Tibial nerve (tissue), 4 donors: ENCODE results near the gene CAPN1. TPM values are rescaled to one million over a fixed set of nuclear protein-coding genes. Genes with fewer than 3 reads are reported as not detected.
"Not testable (repeated sequence)": the region's sequence is repeated elsewhere in the genome, so short reads cannot be mapped to it uniquely, and the experiment has no call there.

Experiments used
- DNase-seq, 2 donors: peaks; one replicate each; pipeline ENCODE4 v3.0.0-alpha.2; 2019; ENCODE audit warnings: low spot score in 2 of 2
- H3K27ac ChIP-seq, 4 donors: fragments of 200-600 bp; sonication (generic) in 3 of 4; one replicate each; pipeline ENCODE4 v1.5.1; 2017 to 2019; ENCODE audit warnings: mild to moderate bottlenecking in 1 of 4
- H3K27me3 ChIP-seq, 2 donors: fragments of 200-600 bp; sonication (generic) in 1 of 2; one replicate each; pipeline versions ENCODE4 v1.5.1 to v1.6.0; 2017 to 2019
- H3K36me3 ChIP-seq, 3 donors: fragments of 200-600 bp; sonication (generic); one replicate each; pipeline ENCODE4 v1.5.1; 2018 to 2019
- H3K4me1 ChIP-seq, 4 donors: fragments of 200-600 bp; sonication (generic) in 3 of 4; one replicate each; pipeline ENCODE4 v1.5.1; 2017 to 2019
- H3K4me3 ChIP-seq, 4 donors: fragments of 200-600 bp; sonication (generic) in 3 of 4; one replicate each; pipeline ENCODE4 v1.5.1; 2017 to 2019; ENCODE audit warnings: mild to moderate bottlenecking in 1 of 4, moderate library complexity in 1 of 4
- H3K9me3 ChIP-seq, 4 donors: fragments of 200-600 bp; sonication (generic) in 3 of 4; one replicate each; pipeline ENCODE4 v1.5.1; 2017 to 2019
- EP300 ChIP-seq, 2 donors: sonication (generic); formaldehyde crosslinking; IDR thresholded peaks; one replicate each; pipeline ENCODE4 v1.6.1; 2017; ENCODE audit warnings: antibody characterized with exemption in 2 of 2, mild to moderate bottlenecking in 1 of 2
- POLR2A ChIP-seq, 2 donors: fragments of 450-650 bp; IDR thresholded peaks; one replicate each; pipeline ENCODE4 v1.6.1; 2017; ENCODE audit warnings: antibody characterized with exemption in 2 of 2, mild to moderate bottlenecking in 2 of 2, moderate library complexity in 2 of 2
- WGBS, 2 donors: methylation state at CpG; one replicate each; pipeline ENCODE4 v1.1.5; 2018; 5-methylcytosine and 5-hydroxymethylcytosine counted together
- total RNA-seq, 4 donors: library from RNA; depleted of rRNA; stranded (reverse); fragments of >200 nt; gene quantifications; one replicate each; pipeline ENCODE4 v1.1.0, GENCODE V29; 2016
- TF ChIP-seq, protein P1 (sequence below), 5 experiments: fragments of 200-600 bp in 3 of 5; fragments of 450-650 bp in 2 of 5; sonication (generic) in 3 of 5; IDR thresholded peaks; one replicate each; pipeline ENCODE4 v1.5.1; 2016 to 2019; ENCODE audit warnings: antibody characterized with exemption in 5 of 5, mild to moderate bottlenecking in 3 of 5, moderate library complexity in 2 of 5

CAPN1 gene
- total RNA-seq, 4 donors from 2014 or later, result 108 to 209 (median 150) TPM

DNA sequence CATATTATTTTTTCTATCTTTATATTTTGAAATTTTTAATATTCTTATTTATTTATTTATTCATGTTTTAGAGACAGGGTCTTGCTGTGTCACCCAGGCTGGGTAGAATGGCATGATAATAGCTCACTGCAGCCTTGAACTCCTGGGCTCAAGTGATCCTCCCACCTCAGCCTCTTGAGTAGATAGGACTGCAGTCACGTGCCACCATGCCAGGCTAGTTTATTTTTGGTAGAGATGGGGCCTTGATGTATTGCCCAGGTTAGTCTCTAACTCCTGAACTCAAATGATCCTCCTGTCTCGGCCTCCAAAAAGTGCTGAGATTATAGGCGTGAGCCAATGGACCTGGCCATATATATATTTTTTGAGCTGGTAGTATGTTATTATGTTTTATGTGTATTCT, 14.1 kb upstream of the CAPN1 start:
- WGBS, 2 donors, result 93 to 97% methylated on average over 3 of the region's 3 CpGs
- no peaks in the 10 kb centered on the region for H3K27me3 ChIP-seq
- TF ChIP-seq, protein P1, sequence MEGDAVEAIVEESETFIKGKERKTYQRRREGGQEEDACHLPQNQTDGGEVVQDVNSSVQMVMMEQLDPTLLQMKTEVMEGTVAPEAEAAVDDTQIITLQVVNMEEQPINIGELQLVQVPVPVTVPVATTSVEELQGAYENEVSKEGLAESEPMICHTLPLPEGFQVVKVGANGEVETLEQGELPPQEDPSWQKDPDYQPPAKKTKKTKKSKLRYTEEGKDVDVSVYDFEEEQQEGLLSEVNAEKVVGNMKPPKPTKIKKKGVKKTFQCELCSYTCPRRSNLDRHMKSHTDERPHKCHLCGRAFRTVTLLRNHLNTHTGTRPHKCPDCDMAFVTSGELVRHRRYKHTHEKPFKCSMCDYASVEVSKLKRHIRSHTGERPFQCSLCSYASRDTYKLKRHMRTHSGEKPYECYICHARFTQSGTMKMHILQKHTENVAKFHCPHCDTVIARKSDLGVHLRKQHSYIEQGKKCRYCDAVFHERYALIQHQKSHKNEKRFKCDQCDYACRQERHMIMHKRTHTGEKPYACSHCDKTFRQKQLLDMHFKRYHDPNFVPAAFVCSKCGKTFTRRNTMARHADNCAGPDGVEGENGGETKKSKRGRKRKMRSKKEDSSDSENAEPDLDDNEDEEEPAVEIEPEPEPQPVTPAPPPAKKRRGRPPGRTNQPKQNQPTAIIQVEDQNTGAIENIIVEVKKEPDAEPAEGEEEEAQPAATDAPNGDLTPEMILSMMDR (IDR thresholded peaks at IDR 0.05), result no peak

DNA sequence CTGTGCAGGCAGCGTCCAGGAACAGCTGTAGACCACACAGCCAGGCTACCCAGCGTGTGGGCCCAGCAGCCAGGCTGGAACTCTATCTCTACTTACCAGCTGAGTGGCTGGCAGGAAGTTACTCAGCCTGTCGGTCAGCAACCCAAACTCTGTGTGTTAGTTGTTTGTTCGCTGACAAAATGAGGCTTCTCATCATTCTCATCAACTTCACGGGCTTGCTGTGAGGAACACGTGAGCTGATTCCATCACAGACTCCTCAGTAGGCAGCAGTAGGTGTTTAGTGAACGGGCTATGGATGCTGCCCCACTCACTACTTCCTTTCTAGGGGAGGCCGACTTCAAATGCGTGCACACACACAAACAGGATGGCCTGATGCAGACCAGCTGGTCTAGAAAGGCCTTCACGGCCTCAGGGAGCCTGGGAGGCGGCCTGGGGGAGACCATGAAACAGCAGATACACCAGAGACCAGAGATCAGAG, 12.5 kb upstream of the CAPN1 start:
- 62 to 64% methylated on average over 11 of the region's 11 CpGs for WGBS, 2 donors
- no peaks in the 10 kb centered on the region for H3K9me3 ChIP-seq
- TF ChIP-seq POLR2A (IDR thresholded peaks at IDR 0.05), result no peak
- TF ChIP-seq, protein P1 (IDR thresholded peaks at IDR 0.05), result no peak
- TF ChIP-seq EP300 (IDR thresholded peaks at IDR 0.05), result no peak

More for the DNA sequence above, 14.1 kb upstream of the CAPN1 start:
- H3K36me3 ChIP-seq, result no peaks in the 10 kb centered on the region
- H3K27ac ChIP-seq, result no peak overlapping the region
- no peak for DNase-seq
- peaks cover 0 to 12% (median 0%) of the 10 kb centered on the region in 4 donors for H3K4me1 ChIP-seq
- no peaks in the 10 kb centered on the region for H3K9me3 ChIP-seq
- H3K4me3 ChIP-seq, result no peak overlapping the region

DNA sequence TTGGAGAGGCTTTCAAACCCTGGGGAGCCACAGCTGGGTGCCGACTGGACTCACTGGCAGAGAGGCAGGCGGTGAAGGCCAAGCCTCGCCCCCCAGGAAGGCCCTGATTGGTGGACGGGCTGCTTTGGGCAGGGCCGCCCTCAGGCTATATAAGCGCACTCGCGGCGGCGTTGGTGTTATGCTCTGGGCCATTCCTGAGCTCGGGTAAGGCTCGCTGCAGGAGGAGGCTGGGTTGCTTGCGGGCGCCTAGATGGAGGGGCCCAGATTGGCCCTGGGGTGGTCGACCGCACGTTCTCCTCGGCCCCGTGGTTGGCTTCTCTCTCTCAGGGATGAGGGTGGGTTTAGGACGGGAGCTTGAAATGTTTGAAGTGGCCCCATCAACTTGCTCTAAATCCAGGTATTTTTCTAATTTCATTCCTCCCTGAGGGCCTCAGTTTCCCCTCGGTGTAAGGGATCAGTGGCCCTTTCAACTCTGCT, 11.6 kb upstream of the CAPN1 start, which contains the start of gene SPDYC:
Gene SPDYC (plus strand): TSS at position 176 of the 477 bp plus-strand sequence. CDS start 1,125 bp downstream, outside the sequence.
- TF ChIP-seq POLR2A (IDR thresholded peaks at IDR 0.05) (no peak), EP300 (IDR thresholded peaks at IDR 0.05) (no peak)
- TF ChIP-seq, protein P1 (IDR thresholded peaks at IDR 0.05), result no peak
- DNase-seq, result no peak

More for the DNA sequence above, 12.5 kb upstream of the CAPN1 start:
- Histone ChIP-seq H3K27ac (no peak overlapping the region), H3K36me3 (no peaks in the 10 kb centered on the region), H3K4me1 (peaks cover 0 to 12% (median 0%) of the 10 kb centered on the region in 4 donors), H3K4me3 (no peak overlapping the region), H3K27me3 (no peaks in the 10 kb centered on the region)
- no peak for DNase-seq

DNA sequence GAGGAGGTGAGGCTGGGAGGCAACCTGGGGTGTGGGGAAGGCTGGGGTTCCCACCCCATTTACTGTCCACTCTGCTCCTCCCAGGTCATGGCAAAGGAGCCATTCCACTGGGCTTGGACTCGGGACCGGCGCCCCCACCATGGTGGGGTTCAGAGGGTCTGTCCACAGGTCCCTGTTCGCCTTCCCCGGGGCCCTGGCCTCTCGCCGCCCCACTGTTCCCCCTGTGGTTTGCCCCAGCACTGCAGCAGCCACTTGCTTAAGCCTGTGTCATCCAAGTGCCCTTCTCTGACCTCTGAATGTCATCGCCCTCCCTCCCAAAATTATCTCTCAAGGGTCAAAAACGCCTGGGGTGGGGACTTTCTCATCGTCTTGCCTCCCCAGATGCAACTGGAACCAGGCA, 9.1 kb upstream of the CAPN1 start:
- Histone ChIP-seq H3K4me3 (no peak overlapping the region), H3K27ac (no peak overlapping the region), H3K4me1 (no peaks in the 10 kb centered on the region), H3K9me3 (no peaks in the 10 kb centered on the region), H3K36me3 (no peaks in the 10 kb centered on the region), H3K27me3 (no peaks in the 10 kb centered on the region)
- TF ChIP-seq EP300 (IDR thresholded peaks at IDR 0.05) (no peak), POLR2A (IDR thresholded peaks at IDR 0.05) (no peak)
- TF ChIP-seq, protein P1 (IDR thresholded peaks at IDR 0.05), result no peak
- 63 to 72% methylated on average over 10 of the region's 10 CpGs for WGBS, 2 donors
- no peak for DNase-seq

More for the DNA sequence above, 11.6 kb upstream of the CAPN1 start, which contains the start of gene SPDYC:
- 90 to 91% methylated on average over 20 to 21 of the region's 21 CpGs for whole genome bisulfite sequencing, 2 donors
- Histone ChIP-seq H3K4me1 (peaks cover 0 to 12% (median 0%) of the 10 kb centered on the region in 4 donors), H3K27me3 (no peaks in the 10 kb centered on the region), H3K36me3 (no peaks in the 10 kb centered on the region), H3K4me3 (no peak within 1 kb of the TSS), H3K27ac (no peak within 1 kb of the TSS), H3K9me3 (no peaks in the 10 kb centered on the region)

DNA sequence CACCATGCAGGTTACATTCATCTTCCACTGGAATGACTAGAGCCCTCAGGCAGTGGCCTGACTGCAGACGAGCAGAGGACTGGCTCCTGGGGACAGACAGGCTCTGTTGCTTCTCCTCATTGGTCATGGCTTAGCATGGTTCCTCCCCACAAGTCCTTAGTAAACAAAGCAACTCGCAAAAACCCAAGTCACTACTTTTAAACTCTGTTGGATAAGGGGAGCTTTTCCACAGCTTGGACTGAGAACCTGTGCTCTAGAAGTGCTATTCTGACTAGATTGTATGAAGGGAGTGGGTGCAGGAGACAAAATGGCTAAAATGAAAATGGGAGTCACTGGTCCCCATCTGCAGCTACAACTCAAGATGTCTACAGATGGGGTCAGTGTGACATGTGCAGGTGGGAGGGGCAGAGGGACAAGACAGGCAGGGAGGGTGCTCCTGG, 7.1 kb upstream of the CAPN1 start:
- DNase-seq, H3K4me1 ChIP-seq, H3K9me3 ChIP-seq, H3K4me3 ChIP-seq, H3K27me3 ChIP-seq, H3K36me3 ChIP-seq, H3K27ac ChIP-seq: not testable (repeated sequence)
- 42 to 45% methylated on average over 2 of the region's 2 CpGs for WGBS, 2 donors
